Measurements from ENCODE around the gene TMEM127.

The TMEM127 gene

DNA sequence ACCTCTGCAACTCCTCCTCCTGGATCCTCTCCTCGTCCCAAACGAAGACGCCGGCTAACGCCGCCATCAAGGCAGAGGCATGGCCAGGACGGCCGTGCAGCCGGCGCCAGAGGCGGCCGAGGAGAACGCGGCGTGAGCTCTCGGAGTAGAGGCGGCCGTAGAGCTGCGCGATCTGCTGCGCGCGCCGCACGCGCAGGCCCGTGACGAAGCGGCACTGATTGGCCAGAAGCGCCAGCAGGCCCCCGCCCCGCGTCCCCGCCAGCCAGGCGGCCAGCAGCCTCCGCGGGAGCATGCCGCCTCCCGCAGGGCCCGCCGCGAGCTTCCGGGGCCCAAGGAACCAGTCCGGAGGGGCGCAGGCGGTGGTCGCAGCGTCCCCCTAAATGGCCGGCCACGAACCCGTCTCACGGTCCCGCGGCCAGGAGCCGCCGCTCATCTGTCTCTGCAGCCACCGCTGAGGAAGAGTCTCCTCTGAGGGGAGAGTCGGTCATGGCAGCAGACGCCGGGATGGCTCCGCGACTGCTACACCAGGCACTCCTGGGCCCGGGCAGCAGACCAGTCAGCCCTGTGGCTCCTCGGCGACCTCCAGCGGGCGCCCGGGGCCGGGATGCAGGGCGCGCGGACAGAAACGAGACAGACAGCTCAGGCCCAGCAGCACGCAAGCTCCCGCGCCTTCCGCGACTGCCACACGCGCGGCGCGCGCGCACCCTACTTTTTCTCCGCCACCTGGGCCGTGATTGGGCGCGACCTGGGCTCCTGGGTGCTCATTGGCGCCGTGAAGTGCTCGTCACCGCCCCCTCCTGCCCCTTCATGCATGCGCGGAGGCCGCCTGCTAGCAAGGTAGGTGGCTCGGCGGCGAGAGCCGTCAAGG, 57.4 kb downstream of the TMEM127 start, which contains the start of gene STARD7:
TSS of gene STARD7 (minus strand) at position 685 of the 868 bp plus-strand sequence. CDS start at position 292, 393 bp downstream.
- peak within 1 kb of the TSS; percentile 96 for H3K27ac ChIP-seq (ENCODE audit: low read depth in 2 of 2, low read length in 2 of 2)
- H3K4me1 ChIP-seq (ENCODE audit: control insufficient read depth in 2 of 2, insufficient read depth in 2 of 2, low read length in 2 of 2), result peaks cover 28 to 38% of the 10 kb centered on the region in 2 donors
- H3K27me3 ChIP-seq (ENCODE audit: control insufficient read depth in 2 of 2, insufficient read depth in 2 of 2, low read length in 2 of 2), result no peaks in the 10 kb centered on the region
- peak within 1 kb of the TSS; percentile 89 to 97 for H3K4me3 ChIP-seq (ENCODE audit: low read length in 2 of 2)
- no peaks in the 10 kb centered on the region for H3K9me3 ChIP-seq (ENCODE audit: control insufficient read depth in 2 of 2, low read length in 2 of 2)
- no peaks in the 10 kb centered on the region for H3K36me3 ChIP-seq (ENCODE audit: control insufficient read depth in 2 of 2, insufficient read depth in 2 of 2, low read length in 2 of 2)
- H3K9ac ChIP-seq (ENCODE audit: low read depth in 1 of 2, low read length in 2 of 2), result peak within 1 kb of the TSS; percentile 83 to 98

DNA sequence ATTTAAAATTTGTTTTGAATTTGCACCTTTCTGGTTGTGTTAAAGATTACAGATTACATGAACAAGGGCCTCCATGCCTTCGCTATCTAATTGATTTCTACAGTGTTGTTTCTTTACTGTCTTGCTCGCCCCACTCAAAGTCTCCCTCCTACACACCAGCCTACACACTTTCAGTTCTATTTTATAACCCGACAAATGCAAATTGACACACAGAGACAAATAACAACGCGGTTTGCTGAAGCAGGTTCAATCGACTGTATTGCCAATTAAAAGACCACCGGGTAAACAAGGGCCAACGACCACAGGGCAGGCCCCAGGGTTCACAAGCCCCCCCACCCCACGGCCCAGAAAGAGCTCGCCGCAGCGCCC, 58.0 kb downstream of the TMEM127 start:
- H3K27me3 ChIP-seq (ENCODE audit: control insufficient read depth in 2 of 2, insufficient read depth in 2 of 2, low read length in 2 of 2), result no peaks in the 10 kb centered on the region
- H3K27ac ChIP-seq (ENCODE audit: low read depth in 2 of 2, low read length in 2 of 2), result peak overlapping the region; percentile 96
- H3K4me1 ChIP-seq (ENCODE audit: control insufficient read depth in 2 of 2, insufficient read depth in 2 of 2, low read length in 2 of 2), result peaks cover 28 to 41% of the 10 kb centered on the region in 2 donors
- H3K4me3 ChIP-seq (ENCODE audit: low read length in 2 of 2), result peak overlapping the region; percentile 89 to 97
- no peaks in the 10 kb centered on the region for H3K9me3 ChIP-seq (ENCODE audit: control insufficient read depth in 2 of 2, low read length in 2 of 2)
- peak overlapping the region; percentile 83 to 98 for H3K9ac ChIP-seq (ENCODE audit: low read depth in 1 of 2, low read length in 2 of 2)
- no peaks in the 10 kb centered on the region for H3K36me3 ChIP-seq (ENCODE audit: control insufficient read depth in 2 of 2, insufficient read depth in 2 of 2, low read length in 2 of 2)

DNA sequence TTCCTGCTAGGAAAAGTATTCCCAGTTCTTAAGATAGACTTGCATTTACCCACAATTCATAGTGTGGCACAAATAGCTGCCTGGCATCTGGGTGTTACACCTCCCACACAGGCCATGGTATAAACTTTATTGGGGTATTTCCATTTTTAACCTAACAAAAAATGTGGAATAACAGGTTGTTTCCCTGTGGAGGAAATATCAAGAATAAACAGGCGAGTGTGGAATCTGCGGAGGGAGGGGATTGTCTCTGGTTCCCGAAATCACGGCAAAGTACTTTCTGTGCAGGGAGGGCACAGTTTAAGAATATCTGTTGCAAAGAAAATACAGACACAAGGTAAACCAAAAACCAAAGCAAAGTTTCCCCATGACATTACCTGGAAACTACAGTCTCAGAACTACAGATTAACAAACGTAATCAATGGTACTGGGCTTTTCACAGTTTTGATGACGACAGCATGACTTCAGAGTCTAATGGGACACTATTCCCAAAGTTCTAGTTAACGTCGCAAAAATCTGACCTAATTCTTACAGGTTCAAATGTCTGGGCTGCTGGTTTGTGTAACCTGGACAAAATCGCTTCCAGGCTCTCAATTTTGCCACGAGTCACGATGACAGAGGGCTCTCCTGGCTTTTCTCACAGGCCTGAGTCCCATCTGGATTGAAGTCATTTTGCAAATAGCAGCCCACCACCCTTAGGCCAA, 58.6 kb downstream of the TMEM127 start:
- no peaks in the 10 kb centered on the region for H3K9me3 ChIP-seq (ENCODE audit: control insufficient read depth in 2 of 2, low read length in 2 of 2)
- H3K27ac ChIP-seq (ENCODE audit: low read depth in 2 of 2, low read length in 2 of 2), result peak overlapping the region; percentile 96
- H3K4me1 ChIP-seq (ENCODE audit: control insufficient read depth in 2 of 2, insufficient read depth in 2 of 2, low read length in 2 of 2), result peaks cover 28 to 41% of the 10 kb centered on the region in 2 donors
- H3K27me3 ChIP-seq (ENCODE audit: control insufficient read depth in 2 of 2, insufficient read depth in 2 of 2, low read length in 2 of 2), result no peaks in the 10 kb centered on the region
- no peaks in the 10 kb centered on the region for H3K36me3 ChIP-seq (ENCODE audit: control insufficient read depth in 2 of 2, insufficient read depth in 2 of 2, low read length in 2 of 2)
- peak overlapping the region; percentile 83 to 98 for H3K9ac ChIP-seq (ENCODE audit: low read depth in 1 of 2, low read length in 2 of 2)
- H3K4me3 ChIP-seq (ENCODE audit: low read length in 2 of 2), result peak overlapping the region; percentile 89 to 97

DNA sequence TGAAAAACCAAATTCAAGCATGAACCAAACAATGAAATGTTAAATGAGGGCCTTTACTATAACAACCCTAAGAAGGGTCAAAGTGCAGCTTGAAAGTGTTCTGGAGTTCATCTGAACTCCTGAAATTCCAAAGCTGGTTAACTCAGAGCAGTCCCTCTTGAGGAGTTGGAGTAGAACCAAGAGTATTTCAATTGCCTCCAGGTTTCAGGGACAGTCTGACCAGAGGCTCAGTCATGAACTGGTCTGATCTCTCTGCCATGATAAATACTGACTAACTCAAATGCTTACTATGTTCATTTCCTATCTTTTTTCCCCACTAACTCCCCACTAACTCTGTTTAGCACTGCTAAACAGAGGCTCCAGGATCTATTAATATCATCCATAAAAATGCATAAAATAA, 59.9 kb downstream of the TMEM127 start:
- peak overlapping the region in 1 of 2 donors; percentile 44 for H3K9ac ChIP-seq (ENCODE audit: low read depth in 1 of 2, low read length in 2 of 2)
- H3K36me3 ChIP-seq (ENCODE audit: control insufficient read depth in 2 of 2, insufficient read depth in 2 of 2, low read length in 2 of 2), result no peaks in the 10 kb centered on the region
- H3K4me3 ChIP-seq (ENCODE audit: low read length in 2 of 2), result peak overlapping the region; percentile 17 to 43
- peaks cover 31 to 41% of the 10 kb centered on the region in 2 donors for H3K4me1 ChIP-seq (ENCODE audit: control insufficient read depth in 2 of 2, insufficient read depth in 2 of 2, low read length in 2 of 2)
- no peaks in the 10 kb centered on the region for H3K27me3 ChIP-seq (ENCODE audit: control insufficient read depth in 2 of 2, insufficient read depth in 2 of 2, low read length in 2 of 2)
- no peak overlapping the region for H3K27ac ChIP-seq (ENCODE audit: low read depth in 2 of 2, low read length in 2 of 2)
- no peaks in the 10 kb centered on the region for H3K9me3 ChIP-seq (ENCODE audit: control insufficient read depth in 2 of 2, low read length in 2 of 2)

DNA sequence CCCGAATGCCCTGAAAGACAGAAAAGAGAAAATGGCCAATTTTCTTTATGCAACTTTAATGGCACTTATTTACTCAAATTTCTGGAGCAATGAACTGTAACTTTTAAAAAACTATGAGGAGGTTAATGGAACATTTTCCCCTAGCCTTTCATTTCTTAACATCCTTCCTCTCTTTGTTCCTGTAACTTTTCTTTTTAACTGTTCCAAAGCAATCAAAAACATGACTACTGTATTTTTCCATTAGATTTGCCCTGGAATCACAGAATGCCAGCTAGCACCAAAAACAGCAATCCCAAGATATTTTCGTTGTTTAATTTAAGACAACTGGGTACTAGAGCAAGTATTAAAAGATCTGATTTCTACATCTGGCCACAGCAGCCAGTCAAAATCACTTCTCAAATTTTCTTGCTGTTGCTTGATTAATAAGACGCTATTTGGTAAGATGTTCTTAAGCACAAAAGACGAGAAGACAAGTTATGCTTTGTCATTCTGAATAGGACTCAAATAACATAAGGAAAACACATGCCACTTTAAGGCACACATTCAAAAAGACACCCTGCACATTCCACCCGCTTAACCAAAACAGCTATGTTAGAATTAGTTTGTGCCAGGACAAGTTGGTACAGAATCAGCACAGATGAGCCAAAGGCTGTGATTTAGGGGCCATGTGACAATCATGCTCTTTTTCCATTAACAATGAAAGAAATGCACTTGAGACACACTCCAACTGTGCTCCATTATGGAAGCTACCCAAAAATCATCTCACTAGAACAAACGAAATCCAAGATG, 60.8 kb downstream of the TMEM127 start:
- Histone ChIP-seq H3K4me1 (ENCODE audit: control insufficient read depth in 2 of 2, insufficient read depth in 2 of 2, low read length in 2 of 2) (peaks cover 31 to 41% of the 10 kb centered on the region in 2 donors), H3K9me3 (ENCODE audit: control insufficient read depth in 2 of 2, low read length in 2 of 2) (no peaks in the 10 kb centered on the region), H3K27ac (ENCODE audit: low read depth in 2 of 2, low read length in 2 of 2) (peak overlapping the region; percentile 7 to 48), H3K27me3 (ENCODE audit: control insufficient read depth in 2 of 2, insufficient read depth in 2 of 2, low read length in 2 of 2) (no peaks in the 10 kb centered on the region), H3K36me3 (ENCODE audit: control insufficient read depth in 2 of 2, insufficient read depth in 2 of 2, low read length in 2 of 2) (no peaks in the 10 kb centered on the region), H3K4me3 (ENCODE audit: low read length in 2 of 2) (peak overlapping the region in 1 of 2 donors; percentile 46), H3K9ac (ENCODE audit: low read depth in 1 of 2, low read length in 2 of 2) (no peak overlapping the region)

DNA sequence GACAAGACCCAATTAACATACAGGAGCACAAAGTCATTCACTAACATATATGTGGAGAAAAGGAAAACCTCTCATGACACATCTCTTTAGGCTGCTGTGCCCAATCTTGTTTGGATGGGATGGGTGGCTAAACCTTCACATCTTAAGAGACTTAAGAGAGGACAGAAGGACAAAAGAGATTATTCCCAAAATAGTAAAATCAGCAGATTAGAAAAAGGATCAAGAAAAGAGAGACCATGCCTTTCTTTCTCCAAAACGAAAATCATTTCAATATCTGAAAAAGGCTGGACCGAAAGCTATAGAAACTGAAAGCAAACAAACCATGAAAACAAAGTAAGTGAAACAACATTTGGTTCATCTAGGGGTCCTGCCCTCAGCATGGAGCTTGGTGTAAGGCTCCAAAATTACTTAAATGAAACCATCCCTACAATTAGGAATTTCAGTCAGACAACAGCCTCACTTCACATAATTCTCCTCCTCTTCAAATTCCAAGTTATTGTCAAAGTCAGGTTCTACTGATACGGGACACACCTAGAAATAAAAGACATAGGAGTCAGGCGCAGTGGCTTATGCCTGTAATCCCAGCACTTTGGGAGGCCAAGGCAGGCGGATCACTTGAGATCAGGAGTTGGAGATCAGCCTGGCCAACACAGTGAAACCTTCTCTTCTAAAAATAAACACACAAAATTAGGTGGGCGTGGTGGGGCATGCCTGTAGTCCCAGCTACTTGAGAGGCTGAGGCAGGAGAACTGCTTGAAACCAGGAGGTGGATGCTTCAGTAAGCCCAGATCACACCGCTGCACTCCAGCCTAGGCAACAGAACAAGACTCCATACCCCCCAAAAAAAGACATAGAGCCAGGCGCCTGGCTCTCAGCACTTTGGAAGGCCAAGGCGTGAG, 62.4 kb downstream of the TMEM127 start:
- peak overlapping the region; percentile 57 to 62 for H3K27ac ChIP-seq (ENCODE audit: low read depth in 2 of 2, low read length in 2 of 2)
- H3K4me1 ChIP-seq (ENCODE audit: control insufficient read depth in 2 of 2, insufficient read depth in 2 of 2, low read length in 2 of 2), result peaks cover 23 to 33% of the 10 kb centered on the region in 2 donors
- H3K9ac ChIP-seq (ENCODE audit: low read depth in 1 of 2, low read length in 2 of 2), result peak overlapping the region in 1 of 2 donors; percentile 50
- no peaks in the 10 kb centered on the region for H3K36me3 ChIP-seq (ENCODE audit: control insufficient read depth in 2 of 2, insufficient read depth in 2 of 2, low read length in 2 of 2)
- no peaks in the 10 kb centered on the region for H3K27me3 ChIP-seq (ENCODE audit: control insufficient read depth in 2 of 2, insufficient read depth in 2 of 2, low read length in 2 of 2)
- no peaks in the 10 kb centered on the region for H3K9me3 ChIP-seq (ENCODE audit: control insufficient read depth in 2 of 2, low read length in 2 of 2)
- peak overlapping the region; percentile 17 to 42 for H3K4me3 ChIP-seq (ENCODE audit: low read length in 2 of 2)

DNA sequence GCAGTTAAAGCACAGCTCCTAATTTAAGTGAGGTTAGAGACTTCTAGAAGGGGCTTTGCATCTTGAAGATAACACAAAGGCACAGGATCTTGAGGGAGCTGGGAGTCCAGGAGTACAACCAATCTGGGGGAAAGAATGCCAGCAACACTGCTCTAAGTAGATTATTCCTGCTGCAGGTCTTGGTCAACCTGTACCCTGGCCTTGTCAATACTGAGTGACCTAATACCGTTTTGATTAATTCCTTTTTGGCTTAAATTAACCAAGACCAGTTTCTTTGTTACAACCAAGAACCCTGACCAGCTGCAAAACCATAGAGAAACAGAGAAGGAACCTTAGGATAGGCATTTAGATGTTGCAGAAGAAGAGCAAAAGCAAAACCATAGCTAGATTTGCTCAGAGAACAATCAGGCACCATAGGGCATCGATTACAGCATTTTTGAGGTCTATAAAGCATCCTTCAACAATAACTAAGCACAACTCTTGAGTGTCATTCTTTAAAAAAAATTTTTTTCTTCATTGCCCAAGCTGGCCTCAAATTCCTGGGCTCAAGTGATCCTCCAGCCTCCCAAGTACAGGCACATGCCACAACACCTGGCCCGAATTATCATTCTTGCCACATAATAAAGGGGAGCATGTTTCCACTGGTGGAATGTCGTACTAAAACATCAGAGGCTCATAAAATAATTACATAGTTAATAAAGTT, 63.5 kb downstream of the TMEM127 start:
- H3K36me3 ChIP-seq (ENCODE audit: control insufficient read depth in 2 of 2, insufficient read depth in 2 of 2, low read length in 2 of 2), result no peaks in the 10 kb centered on the region
- H3K4me3 ChIP-seq (ENCODE audit: low read length in 2 of 2), result no peak overlapping the region
- no peak overlapping the region for H3K27ac ChIP-seq (ENCODE audit: low read depth in 2 of 2, low read length in 2 of 2)
- H3K4me1 ChIP-seq (ENCODE audit: control insufficient read depth in 2 of 2, insufficient read depth in 2 of 2, low read length in 2 of 2), result peaks cover 23 to 31% of the 10 kb centered on the region in 2 donors
- H3K27me3 ChIP-seq (ENCODE audit: control insufficient read depth in 2 of 2, insufficient read depth in 2 of 2, low read length in 2 of 2), result no peaks in the 10 kb centered on the region
- no peaks in the 10 kb centered on the region for H3K9me3 ChIP-seq (ENCODE audit: control insufficient read depth in 2 of 2, low read length in 2 of 2)
- no peak overlapping the region for H3K9ac ChIP-seq (ENCODE audit: low read depth in 1 of 2, low read length in 2 of 2)

DNA sequence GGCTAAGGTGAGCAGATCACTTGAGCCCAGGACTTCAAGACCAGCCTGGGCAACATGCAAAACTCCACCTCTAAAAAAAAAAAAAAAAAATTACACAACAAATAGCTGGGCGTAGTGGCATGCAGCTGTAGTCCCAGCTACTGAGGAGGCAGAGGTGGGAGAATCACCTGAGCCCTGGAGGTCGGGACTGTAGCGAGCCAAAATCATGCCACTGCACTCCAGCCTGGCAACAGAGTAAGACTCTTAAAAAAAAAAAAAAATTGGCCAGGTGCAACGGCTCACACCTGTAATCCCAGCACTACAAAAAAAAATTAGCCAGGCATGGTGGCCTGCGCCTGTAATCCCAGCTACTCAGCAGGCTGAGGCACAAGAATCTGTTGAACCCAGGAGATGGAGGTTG, 64.5 kb downstream of the TMEM127 start:
- no peaks in the 10 kb centered on the region for H3K36me3 ChIP-seq (ENCODE audit: control insufficient read depth in 2 of 2, insufficient read depth in 2 of 2, low read length in 2 of 2)
- H3K27ac ChIP-seq (ENCODE audit: low read depth in 2 of 2, low read length in 2 of 2), result no peak overlapping the region
- no peak overlapping the region for H3K9ac ChIP-seq (ENCODE audit: low read depth in 1 of 2, low read length in 2 of 2)
- no peak overlapping the region for H3K4me3 ChIP-seq (ENCODE audit: low read length in 2 of 2)
- H3K4me1 ChIP-seq (ENCODE audit: control insufficient read depth in 2 of 2, insufficient read depth in 2 of 2, low read length in 2 of 2), result peaks cover 19 to 27% of the 10 kb centered on the region in 2 donors
- no peaks in the 10 kb centered on the region for H3K27me3 ChIP-seq (ENCODE audit: control insufficient read depth in 2 of 2, insufficient read depth in 2 of 2, low read length in 2 of 2)
- no peaks in the 10 kb centered on the region for H3K9me3 ChIP-seq (ENCODE audit: control insufficient read depth in 2 of 2, low read length in 2 of 2)

DNA sequence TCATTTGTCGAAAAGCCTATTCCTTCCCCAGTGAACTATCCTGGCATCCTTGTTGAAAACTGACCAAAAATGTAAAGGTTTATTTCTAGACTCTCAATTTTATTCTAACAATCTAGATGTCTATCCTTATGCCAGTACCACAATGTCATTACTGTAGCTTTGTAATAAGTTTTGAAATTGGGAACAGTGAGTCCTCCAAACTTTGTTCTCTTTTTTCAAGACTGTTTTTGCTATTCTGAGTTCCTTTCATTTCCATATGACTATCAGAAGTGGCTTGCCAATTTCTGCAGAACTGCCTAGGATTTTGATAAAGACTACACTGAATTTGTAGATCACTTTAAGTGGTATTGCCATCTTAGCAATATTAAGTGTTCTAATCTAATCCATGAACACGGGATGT, 66.9 kb downstream of the TMEM127 start:
- peaks cover 9 to 15% of the 10 kb centered on the region in 2 donors for H3K36me3 ChIP-seq (ENCODE audit: control insufficient read depth in 2 of 2, insufficient read depth in 2 of 2, low read length in 2 of 2)
- no peak overlapping the region for H3K27ac ChIP-seq (ENCODE audit: low read depth in 2 of 2, low read length in 2 of 2)

More for the DNA sequence above, 66.9 kb downstream of the TMEM127 start:
- H3K9ac ChIP-seq (ENCODE audit: low read depth in 1 of 2, low read length in 2 of 2), result no peak overlapping the region
- H3K4me3 ChIP-seq (ENCODE audit: low read length in 2 of 2), result no peak overlapping the region
- H3K27me3 ChIP-seq (ENCODE audit: control insufficient read depth in 2 of 2, insufficient read depth in 2 of 2, low read length in 2 of 2), result no peaks in the 10 kb centered on the region
- no peaks in the 10 kb centered on the region for H3K9me3 ChIP-seq (ENCODE audit: control insufficient read depth in 2 of 2, low read length in 2 of 2)
- H3K4me1 ChIP-seq (ENCODE audit: control insufficient read depth in 2 of 2, insufficient read depth in 2 of 2, low read length in 2 of 2), result peaks cover 17 to 20% of the 10 kb centered on the region in 2 donors

Measured in mucosa of rectum (tissue), 2 donors.